Activated CD8-positive, alpha-beta memory T cell treated with anti-CD3 and anti-CD28 coated beads for 24 hours (primary cell): Measurements from ENCODE around the gene PDXP.
"Not testable (repeated sequence)": the region's sequence is repeated elsewhere in the genome, so short reads cannot be mapped to it uniquely, and the experiment has no call there.

ENCODE experiments used
- DNase-seq: peaks from one replicate; pipeline ENCODE4 v3.0.0-alpha.2; 2020

PDXP gene

GRCh38 chr22:37675930-37676735, 17.6 kb downstream of the PDXP start:
- DNase-seq: peak; percentile 67

GRCh38 chr22:37676736-37677492, 18.4 kb downstream of the PDXP start:
- DNase-seq: peak; percentile 96

- DNase-seq: no peak
Measured at GRCh38 chr22:37677493-37677974, 19.0 kb downstream of the PDXP start.

- no peak for DNase-seq
Measured at GRCh38 chr22:37678372-37678771, 19.8 kb downstream of the PDXP start.

GRCh38 chr22:37679670-37680069, 21.1 kb downstream of the PDXP start:
- no peak for DNase-seq

- no peak for DNase-seq
Measured at GRCh38 chr22:37680191-37680851, 21.8 kb downstream of the PDXP start.

- no peak for DNase-seq
Measured at GRCh38 chr22:37681001-37681424, 22.5 kb downstream of the PDXP start.

GRCh38 chr22:37681556-37682049, 23.1 kb downstream of the PDXP start:
- peak; percentile 88 for DNase-seq

GRCh38 chr22:37684803-37685615, 26.5 kb downstream of the PDXP start:
- no peak for DNase-seq

- peak; percentile 92 for DNase-seq
Measured at GRCh38 chr22:37686002-37686982, 27.8 kb downstream of the PDXP start, which contains the start of gene NOL12. NOL12 (plus strand) TSS chr22:37686343; CDS start chr22:37686393, 50 bp downstream.

GRCh38 chr22:37690407-37690806, 31.9 kb downstream of the PDXP start:
- no peak for DNase-seq

- DNase-seq: no peak
Measured at GRCh38 chr22:37690901-37691504, 32.5 kb downstream of the PDXP start.

GRCh38 chr22:37692627-37693285, 34.2 kb downstream of the PDXP start:
- DNase-seq: no peak

- not testable (repeated sequence) for DNase-seq
Measured at GRCh38 chr22:37694131-37694530, 35.6 kb downstream of the PDXP start.

- DNase-seq: not testable (repeated sequence)
Measured at GRCh38 chr22:37696260-37696656, 37.7 kb downstream of the PDXP start.

- DNase-seq: peak; percentile 90
Measured at GRCh38 chr22:37696657-37697537, 38.4 kb downstream of the PDXP start, which contains the start of gene TRIOBP. TRIOBP (plus strand) TSS chr22:37697048; CDS start chr22:37701366, 4,318 bp downstream.

- no peak for DNase-seq
Measured at GRCh38 chr22:37697538-37697835, 39.0 kb downstream of the PDXP start.

- DNase-seq: no peak
Measured at GRCh38 chr22:37701141-37701786, 42.7 kb downstream of the PDXP start.
